ENCODE measurements around the gene ASTN2.

ASTN2 gene

GRCh38 chr9:117178596-117179375 is 236.1 kb downstream of the ASTN2 start:
- no peak for DNase-seq (ENCODE audit: low read depth, low spot score)

DNA sequence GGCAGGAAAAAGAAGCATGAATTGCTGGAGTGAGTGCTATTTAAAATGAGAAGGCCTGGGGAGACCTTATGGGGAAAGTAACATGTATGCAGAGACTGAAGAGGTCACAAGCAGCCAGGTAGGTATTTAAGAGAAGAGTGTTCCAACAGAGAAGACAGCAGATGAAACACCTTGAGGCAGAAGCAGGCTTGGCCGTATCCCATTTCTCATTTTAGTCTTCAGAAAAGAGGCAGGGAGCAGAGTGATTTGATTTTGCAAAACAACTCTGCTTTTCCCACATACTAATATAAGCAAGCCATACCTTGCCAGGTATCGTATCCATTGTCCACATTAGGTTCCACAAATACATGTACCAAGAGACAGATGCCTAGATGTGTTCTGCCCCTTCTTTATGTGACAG is 244.3 kb downstream of the ASTN2 start:
- no peak for DNase-seq (ENCODE audit: low read depth, low spot score)

DNA sequence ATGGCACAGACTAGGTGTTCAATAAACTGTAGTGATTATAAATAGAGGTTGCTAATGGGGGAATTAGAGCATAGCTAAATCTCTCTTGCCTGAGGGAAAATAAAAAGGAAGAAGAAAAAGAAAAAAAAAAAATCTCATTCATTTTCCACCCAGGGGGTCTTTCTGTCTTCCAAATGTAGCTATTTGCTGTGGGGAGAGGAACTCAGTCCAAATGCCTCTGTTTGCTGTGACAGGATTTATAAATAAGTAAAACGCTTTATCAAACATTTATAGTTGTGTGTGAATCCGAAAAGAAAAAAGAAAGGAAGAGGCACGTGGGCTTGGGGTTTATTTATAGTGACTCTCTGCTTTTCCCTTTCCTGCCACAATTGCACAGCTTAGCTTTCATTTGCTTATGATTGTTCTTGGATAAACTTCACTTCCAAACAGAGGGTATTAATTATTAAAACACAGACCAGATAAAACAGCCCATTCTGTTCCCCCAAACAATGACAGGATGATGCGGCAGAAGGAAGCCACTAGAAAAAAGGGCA is 245.7 kb downstream of the ASTN2 start:
- no peak for DNase-seq (ENCODE audit: low read depth, low spot score)

GRCh38 chr9:117164512-117164911 is 250.3 kb downstream of the ASTN2 start:
- DNase-seq (ENCODE audit: low read depth, low spot score), result peak; percentile 2

DNA sequence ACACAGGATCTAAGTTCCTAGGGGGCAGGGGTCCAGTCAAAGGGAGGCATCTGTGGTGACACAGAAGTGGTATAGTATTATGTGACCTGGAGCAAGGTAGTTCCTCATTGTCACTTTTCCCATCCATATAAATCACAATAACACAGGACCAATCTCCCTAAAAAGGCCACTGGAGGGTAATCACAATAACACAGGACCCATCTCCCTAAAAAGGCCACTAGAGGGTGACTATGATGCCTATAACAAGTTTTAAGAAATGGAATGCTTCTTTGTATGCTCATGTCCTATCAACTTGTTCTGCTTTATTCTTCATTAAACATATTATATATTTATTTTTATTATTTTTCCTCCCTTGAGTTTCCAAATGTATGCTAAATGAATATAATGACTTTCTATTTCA is 254.6 kb downstream of the ASTN2 start:
- DNase-seq (ENCODE audit: low read depth, low spot score), result no peak

GRCh38 chr9:117156771-117157535 is 257.9 kb downstream of the ASTN2 start:
- no peak for DNase-seq (ENCODE audit: low read depth, low spot score)

DNA sequence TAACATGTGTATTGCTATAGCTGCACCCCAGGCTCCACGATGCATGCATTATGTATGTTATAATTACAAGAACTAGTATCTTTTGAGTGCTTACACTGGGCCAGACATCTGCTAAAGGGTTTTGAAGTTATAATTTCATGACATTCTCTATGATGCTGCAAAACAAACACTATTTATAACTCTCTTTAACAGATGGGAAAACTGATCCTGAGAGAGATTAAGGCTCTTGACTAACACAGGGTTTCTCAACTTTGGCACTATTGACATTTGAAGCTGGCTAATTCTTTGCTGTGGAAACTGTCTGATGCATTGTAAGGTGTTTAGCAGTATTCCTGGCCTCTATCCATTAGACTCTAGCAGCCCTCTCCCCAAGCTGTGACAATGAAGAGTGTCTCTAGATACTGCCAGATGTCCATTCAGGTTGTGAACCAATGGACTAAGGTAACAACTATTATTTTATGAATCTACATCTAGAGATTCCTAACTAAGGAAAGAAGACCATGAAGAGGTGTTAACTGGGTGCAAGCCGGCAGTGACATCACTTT is 258.6 kb downstream of the ASTN2 start:
- DNase-seq (ENCODE audit: low read depth, low spot score), result no peak

DNA sequence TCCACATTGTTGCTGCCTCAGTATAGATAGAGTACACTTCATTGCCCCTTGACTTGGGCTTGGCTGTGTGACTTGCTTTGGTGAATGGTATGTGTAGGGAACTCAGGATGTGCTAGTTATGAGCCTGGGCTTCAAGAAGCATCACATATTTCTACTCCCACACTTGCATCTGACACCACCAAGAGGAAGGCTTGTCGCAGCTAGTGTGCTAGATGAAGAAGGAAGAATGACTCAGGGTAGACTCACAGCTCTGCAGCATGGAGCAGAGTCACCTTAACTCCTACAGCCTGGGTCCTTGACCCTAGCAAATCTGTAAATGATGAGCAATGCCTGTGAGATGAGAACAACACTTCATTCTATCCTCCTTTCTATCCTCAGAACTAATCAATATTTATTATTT is 261.8 kb downstream of the ASTN2 start:
- no peak for DNase-seq (ENCODE audit: low read depth, low spot score)

DNA sequence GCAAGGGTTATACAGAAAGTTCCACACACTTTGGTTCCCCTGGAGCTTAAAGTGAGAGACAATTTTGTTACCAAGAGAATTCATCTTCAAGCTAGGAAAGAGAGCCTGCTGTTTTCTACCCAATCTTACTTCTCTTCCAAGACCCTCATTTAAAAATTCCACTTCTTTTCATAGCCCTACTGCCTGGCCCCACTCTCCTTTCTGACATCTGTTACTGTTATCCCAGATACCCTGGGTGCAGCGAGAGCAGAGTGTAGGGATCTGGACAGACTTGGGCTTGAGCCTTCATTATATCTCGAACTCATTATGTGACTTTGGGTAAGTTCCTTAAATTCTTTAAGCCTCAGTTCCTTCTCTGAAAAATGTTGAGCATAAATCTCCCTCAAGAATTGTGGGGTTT is 263.1 kb downstream of the ASTN2 start:
- no peak for DNase-seq (ENCODE audit: low read depth, low spot score)

DNA sequence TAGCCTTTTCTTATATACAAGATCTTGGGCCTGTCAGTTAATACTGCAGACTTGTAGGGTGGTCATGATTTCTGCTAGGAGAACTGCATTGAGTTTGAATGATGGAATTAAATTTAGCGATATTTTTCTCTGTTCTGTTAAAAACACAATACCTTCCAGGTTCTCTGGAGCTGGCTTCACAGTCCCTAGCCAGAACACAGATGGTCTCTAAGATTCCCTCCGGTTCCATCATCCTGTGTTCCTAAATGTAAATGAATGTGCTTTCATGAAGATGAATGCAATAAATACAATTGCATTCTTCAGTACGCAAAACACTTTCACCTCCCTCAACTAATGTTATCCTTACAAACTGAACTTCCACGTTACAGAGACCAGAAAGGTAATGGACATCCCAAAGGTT is 264.9 kb downstream of the ASTN2 start:
- no peak for DNase-seq (ENCODE audit: low read depth, low spot score)

GRCh38 chr9:117145811-117146490 is 268.9 kb downstream of the ASTN2 start:
- DNase-seq (ENCODE audit: low read depth, low spot score), result no peak

- DNase-seq (ENCODE audit: low read depth, low spot score), result no peak
These were observed 269.8 kb downstream of the ASTN2 start for GRCh38 chr9:117145081-117145480.

DNA sequence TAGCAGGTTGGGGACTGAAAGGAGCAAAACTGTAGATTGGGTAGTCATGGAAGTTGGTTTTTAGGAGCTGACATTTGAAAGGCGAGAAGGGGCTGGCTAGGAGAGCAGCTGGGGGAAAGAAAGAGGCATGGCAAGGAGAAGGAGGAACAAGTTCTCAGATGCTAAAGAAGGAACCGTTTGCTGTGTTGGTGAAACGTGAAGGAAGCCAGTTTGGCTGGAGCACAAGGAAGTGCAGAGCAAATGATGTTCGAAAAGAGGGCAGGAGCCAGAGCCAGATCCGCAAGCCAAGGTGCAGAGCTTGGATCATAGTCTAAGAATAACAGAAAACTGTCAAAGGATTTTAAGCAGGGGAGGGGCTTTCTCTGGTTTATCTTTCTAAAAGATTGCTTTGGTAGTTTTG is 276.6 kb downstream of the ASTN2 start:
- no peak for DNase-seq (ENCODE audit: low read depth, low spot score)

GRCh38 chr9:117136461-117136860 is 278.4 kb downstream of the ASTN2 start:
- DNase-seq (ENCODE audit: low read depth, low spot score), result no peak

GRCh38 chr9:117135501-117136098 is 279.3 kb downstream of the ASTN2 start:
- DNase-seq (ENCODE audit: low read depth, low spot score), result no peak

- DNase-seq (ENCODE audit: low read depth, low spot score), result no peak
These were observed 279.9 kb downstream of the ASTN2 start for GRCh38 chr9:117134826-117135500.

GRCh38 chr9:117126871-117127270 is 288.0 kb downstream of the ASTN2 start:
- DNase-seq (ENCODE audit: low read depth, low spot score), result no peak

GRCh38 chr9:117125531-117125930 is 289.3 kb downstream of the ASTN2 start:
- no peak for DNase-seq (ENCODE audit: low read depth, low spot score)

- DNase-seq (ENCODE audit: low read depth, low spot score), result no peak
These were observed 291.1 kb downstream of the ASTN2 start for GRCh38 chr9:117123729-117124128.

DNA sequence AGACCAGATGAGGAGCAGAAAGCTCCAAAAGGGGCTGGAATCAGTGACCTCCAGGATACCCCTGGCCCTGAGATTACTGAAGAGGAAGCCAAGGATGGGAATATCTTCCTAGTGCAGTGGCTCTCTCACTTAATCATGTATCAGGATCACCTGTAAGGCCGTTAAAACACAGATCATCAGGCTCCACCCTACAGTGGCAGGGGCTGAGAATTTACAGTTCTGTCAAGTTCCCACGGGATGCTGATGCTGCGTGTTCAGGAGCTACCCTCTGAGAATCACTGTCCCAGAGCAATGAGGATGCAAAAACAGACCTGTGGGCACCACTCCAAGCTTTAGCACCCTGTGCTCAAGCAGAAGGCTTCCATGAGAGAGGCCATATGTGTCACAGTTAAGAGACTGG is 291.9 kb downstream of the ASTN2 start:
- no peak for DNase-seq (ENCODE audit: low read depth, low spot score)

- no peak for DNase-seq (ENCODE audit: low read depth, low spot score)
These were observed 292.8 kb downstream of the ASTN2 start for GRCh38 chr9:117122102-117122501.

All from ELF-1 (cell line).